Activated CD4-positive, alpha-beta memory T cell treated with anti-CD3 and anti-CD28 coated beads, Interleukin-2, amount 10 ng/mL, durations not matched to agents 7 days and 5 days (primary cell): ENCODE results near the gene CEP170B. TPM values are rescaled to one million over a fixed set of nuclear protein-coding genes. Genes with fewer than 3 reads are reported as not detected.
"Not testable (repeated sequence)": the region's sequence is repeated elsewhere in the genome, so short reads cannot be mapped to it uniquely, and the experiment has no call there.

Experiments used
- CTCF ChIA-PET: fragments of 350-600 bp; sonication (Branson Sonifier 250); formaldehyde crosslinking; loops from one replicate; lab custom pipeline; 2021; ENCODE audit warnings: antibody characterized with exemption, inconsistent platforms; lab: Charles Lee
- POLR2A ChIA-PET: fragments of 350-600 bp; sonication (Branson Sonifier 250); formaldehyde crosslinking; loops from one replicate; lab custom pipeline; 2021; ENCODE audit warnings: antibody characterized with exemption; lab: Charles Lee
- DNase-seq: peaks from one replicate; pipeline ENCODE4 v3.0.0-alpha.2; 2020
- H3K27ac Mint-ChIP-seq: one replicate; pipeline ENCODE4 v1.8.0; 2021; ENCODE audit warnings: mild to moderate bottlenecking, mixed read lengths
- H3K27me3 Mint-ChIP-seq: one replicate; pipeline ENCODE4 v1.8.0; 2021; ENCODE audit warnings: mixed read lengths
- H3K36me3 Mint-ChIP-seq: one replicate; pipeline ENCODE4 v1.8.0; 2021; ENCODE audit warnings: low read depth, mixed read lengths
- H3K4me1 Mint-ChIP-seq: one replicate; pipeline ENCODE4 v1.8.0; 2021; ENCODE audit warnings: mixed read lengths
- H3K4me3 Mint-ChIP-seq: one replicate; pipeline ENCODE4 v1.8.0; 2021; ENCODE audit warnings: mild to moderate bottlenecking, mixed read lengths
- H3K9me3 Mint-ChIP-seq: one replicate; pipeline ENCODE4 v1.8.0; 2021; ENCODE audit warnings: mixed read lengths
- total RNA-seq, 2 experiments: library from RNA; stranded (reverse); gene quantifications; one replicate each; pipeline ENCODE4 v1.2.3, GENCODE V29; 2021

CEP170B gene
- total RNA-seq, 2 experiments from 2014 or later: 3.0 to 3.2 TPM

- DNase-seq: no peak
- H3K9me3 Mint-ChIP-seq: peaks cover 10% of the 10 kb centered on the region
- H3K36me3 Mint-ChIP-seq: peaks cover 10% of the 10 kb centered on the region
- no peak overlapping the region for H3K27ac Mint-ChIP-seq
- H3K4me3 Mint-ChIP-seq: peak overlapping the region; percentile 49
- H3K4me1 Mint-ChIP-seq: peaks cover 23% of the 10 kb centered on the region
- ChIA-PET POLR2A (interaction anchor here (2.2 to 2.4 kb wide), 2 partner anchors 57 to 74 kb away, joined by 13 to 19 read pairs; partner anchors contain the start of gene SIVA1), CTCF (interaction anchor here (0.7 to 3.6 kb wide), 8 partner anchors 9 to 263 kb away, joined by 3 to 29 read pairs (median 10); partner anchors contain the start of gene SIVA1)
- H3K27me3 Mint-ChIP-seq: peaks cover 29% of the 10 kb centered on the region
Observed at GRCh38 chr14:104826861-104827176, 38.2 kb upstream of the CEP170B start.

- peaks cover 23% of the 10 kb centered on the region for H3K4me1 Mint-ChIP-seq
- H3K27me3 Mint-ChIP-seq: peaks cover 29% of the 10 kb centered on the region
- H3K4me3 Mint-ChIP-seq: peak overlapping the region; percentile 49
- ChIA-PET CTCF (interaction anchor here (0.7 to 3.6 kb wide), 7 partner anchors 33 to 75 kb away, joined by 3 to 29 read pairs (median 14); partner anchors contain the start of gene SIVA1), POLR2A (interaction anchor here (2.2 to 2.4 kb wide), 2 partner anchors 58 to 75 kb away, joined by 13 to 19 read pairs; partner anchors contain the start of gene SIVA1)
- H3K36me3 Mint-ChIP-seq: peaks cover 10% of the 10 kb centered on the region
- DNase-seq: peak; percentile 59
- H3K27ac Mint-ChIP-seq: no peak overlapping the region
- peaks cover 10% of the 10 kb centered on the region for H3K9me3 Mint-ChIP-seq
Observed at GRCh38 chr14:104827177-104828055, 37.7 kb upstream of the CEP170B start.

GRCh38 chr14:104830781-104831180, 34.3 kb upstream of the CEP170B start:
- Mint-ChIP-seq H3K36me3 (no peaks in the 10 kb centered on the region), H3K27me3 (peaks cover 11% of the 10 kb centered on the region), H3K9me3 (no peaks in the 10 kb centered on the region), H3K4me1 (peaks cover 13% of the 10 kb centered on the region), H3K27ac (no peak overlapping the region), H3K4me3 (no peak overlapping the region)
- ChIA-PET CTCF (interaction anchor here (1.4 kb wide), 1 partner anchor 60 kb away, joined by 3 read pairs; no protein-coding TSS in a partner anchor), POLR2A (interaction anchor here (1.1 kb wide), 1 partner anchor 217 kb away, joined by 3 read pairs; no protein-coding TSS in a partner anchor)
- DNase-seq: no peak

- H3K9me3 Mint-ChIP-seq, POLR2A ChIA-PET, H3K27ac Mint-ChIP-seq, H3K36me3 Mint-ChIP-seq, H3K4me3 Mint-ChIP-seq, H3K4me1 Mint-ChIP-seq, DNase-seq: not testable (repeated sequence)
- CTCF ChIA-PET: interaction anchor here (0.6 kb wide), 1 partner anchor 210 kb away, joined by 3 read pairs; no protein-coding TSS in a partner anchor
- H3K27me3 Mint-ChIP-seq: peaks cover 22% of the 10 kb centered on the region
Observed at GRCh38 chr14:104836171-104836935, 28.7 kb upstream of the CEP170B start.

- Mint-ChIP-seq H3K9me3 (no peaks in the 10 kb centered on the region), H3K4me1 (no peaks in the 10 kb centered on the region), H3K4me3 (no peak overlapping the region), H3K36me3 (no peaks in the 10 kb centered on the region), H3K27ac (no peak overlapping the region), H3K27me3 (peaks cover 69% of the 10 kb centered on the region)
- POLR2A ChIA-PET: no interaction called here
- CTCF ChIA-PET: no interaction called here
- DNase-seq: no peak
Observed at GRCh38 chr14:104841730-104842129, 23.3 kb upstream of the CEP170B start.

GRCh38 chr14:104843006-104843405, 22.1 kb upstream of the CEP170B start:
- ChIA-PET POLR2A (no interaction called here), CTCF (no interaction called here)
- no peaks in the 10 kb centered on the region for H3K36me3 Mint-ChIP-seq
- peaks cover 69% of the 10 kb centered on the region for H3K27me3 Mint-ChIP-seq
- no peak overlapping the region for H3K27ac Mint-ChIP-seq
- no peaks in the 10 kb centered on the region for H3K4me1 Mint-ChIP-seq
- no peak for DNase-seq
- H3K4me3 Mint-ChIP-seq: no peak overlapping the region
- H3K9me3 Mint-ChIP-seq: no peaks in the 10 kb centered on the region

- no peaks in the 10 kb centered on the region for H3K9me3 Mint-ChIP-seq
- no peak overlapping the region for H3K4me3 Mint-ChIP-seq
- H3K27ac Mint-ChIP-seq: no peak overlapping the region
- POLR2A ChIA-PET: no interaction called here
- CTCF ChIA-PET: no interaction called here
- no peaks in the 10 kb centered on the region for H3K4me1 Mint-ChIP-seq
- no peak for DNase-seq
- peaks cover 64% of the 10 kb centered on the region for H3K27me3 Mint-ChIP-seq
- H3K36me3 Mint-ChIP-seq: no peaks in the 10 kb centered on the region
Observed at GRCh38 chr14:104843442-104844305, 21.4 kb upstream of the CEP170B start.

GRCh38 chr14:104844306-104845032, 20.6 kb upstream of the CEP170B start:
- Mint-ChIP-seq H3K9me3 (no peaks in the 10 kb centered on the region), H3K4me3 (no peak overlapping the region), H3K4me1 (no peaks in the 10 kb centered on the region), H3K27me3 (peaks cover 58% of the 10 kb centered on the region), H3K36me3 (no peaks in the 10 kb centered on the region), H3K27ac (no peak overlapping the region)
- POLR2A ChIA-PET: no interaction called here
- no peak for DNase-seq
- CTCF ChIA-PET: no interaction called here

GRCh38 chr14:104845033-104845666, 19.9 kb upstream of the CEP170B start:
- ChIA-PET CTCF (no interaction called here), POLR2A (no interaction called here)
- H3K4me3 Mint-ChIP-seq: no peak overlapping the region
- peaks cover 57% of the 10 kb centered on the region for H3K27me3 Mint-ChIP-seq
- H3K36me3 Mint-ChIP-seq: no peaks in the 10 kb centered on the region
- H3K27ac Mint-ChIP-seq: no peak overlapping the region
- H3K4me1 Mint-ChIP-seq: no peaks in the 10 kb centered on the region
- no peak for DNase-seq
- no peaks in the 10 kb centered on the region for H3K9me3 Mint-ChIP-seq

- H3K9me3 Mint-ChIP-seq: no peaks in the 10 kb centered on the region
- POLR2A ChIA-PET: no interaction called here
- no peak for DNase-seq
- peaks cover 53% of the 10 kb centered on the region for H3K27me3 Mint-ChIP-seq
- H3K4me3 Mint-ChIP-seq: no peak overlapping the region
- no peaks in the 10 kb centered on the region for H3K4me1 Mint-ChIP-seq
- H3K36me3 Mint-ChIP-seq: no peaks in the 10 kb centered on the region
- H3K27ac Mint-ChIP-seq: no peak overlapping the region
- CTCF ChIA-PET: no interaction called here
Observed at GRCh38 chr14:104845834-104846441, 19.1 kb upstream of the CEP170B start.

- H3K36me3 Mint-ChIP-seq: no peaks in the 10 kb centered on the region
- H3K27me3 Mint-ChIP-seq: peaks cover 6% of the 10 kb centered on the region
- H3K9me3 Mint-ChIP-seq: no peaks in the 10 kb centered on the region
- no peak overlapping the region for H3K4me3 Mint-ChIP-seq
- no peak overlapping the region for H3K27ac Mint-ChIP-seq
- DNase-seq: no peak
- ChIA-PET POLR2A (no interaction called here), CTCF (no interaction called here)
- no peaks in the 10 kb centered on the region for H3K4me1 Mint-ChIP-seq
Observed at GRCh38 chr14:104852280-104852663, 12.8 kb upstream of the CEP170B start.
